Bone marrow (tissue), 2 donors: ENCODE results near the gene DGKG.

ENCODE experiments used
- DNase-seq, 2 donors: peaks; one replicate each; lab custom pipeline; 2025; lab: John Stamatoyannopoulos, UW

Gene DGKG

DNA sequence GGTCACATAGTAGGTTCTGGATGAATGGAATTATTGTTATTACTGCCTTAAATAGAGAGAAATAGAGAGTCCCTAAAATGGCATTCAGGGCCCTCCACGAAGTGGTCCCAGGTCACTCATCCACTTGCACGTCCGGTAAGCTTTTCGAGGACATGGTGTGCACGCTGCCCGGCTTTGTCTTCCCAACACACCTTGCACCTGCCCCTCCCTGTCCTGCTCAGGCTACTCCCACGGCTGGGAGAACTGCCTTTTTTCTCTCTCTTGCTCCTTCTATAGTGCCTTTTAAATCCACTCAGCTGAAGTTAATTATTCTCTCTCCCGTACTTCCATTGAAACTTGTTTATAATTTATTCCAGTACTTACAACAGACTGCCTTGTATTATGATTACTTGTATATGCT lies 5.6 kb upstream of the DGKG start:
- DNase-seq = no peak

DNA sequence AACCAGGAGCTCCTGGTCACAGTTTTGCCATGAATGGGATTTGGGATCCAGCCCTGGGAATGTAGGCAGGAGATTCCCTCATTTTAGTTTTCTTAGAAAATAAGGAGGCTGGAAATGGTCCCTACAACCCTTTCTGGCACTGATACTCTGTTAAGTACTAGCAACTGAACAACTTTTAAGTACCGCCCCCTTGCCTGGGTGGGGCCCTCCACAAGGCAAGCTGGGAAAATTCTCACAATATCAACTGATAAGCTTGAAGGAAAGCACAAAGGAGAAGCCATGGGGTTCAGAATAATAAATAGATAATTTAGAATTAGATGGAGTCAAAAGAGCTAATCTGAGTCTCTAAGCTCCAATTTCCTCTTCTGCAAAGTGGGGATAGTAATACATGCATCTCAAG lies 4.2 kb upstream of the DGKG start:
- no peak for DNase-seq

DNA sequence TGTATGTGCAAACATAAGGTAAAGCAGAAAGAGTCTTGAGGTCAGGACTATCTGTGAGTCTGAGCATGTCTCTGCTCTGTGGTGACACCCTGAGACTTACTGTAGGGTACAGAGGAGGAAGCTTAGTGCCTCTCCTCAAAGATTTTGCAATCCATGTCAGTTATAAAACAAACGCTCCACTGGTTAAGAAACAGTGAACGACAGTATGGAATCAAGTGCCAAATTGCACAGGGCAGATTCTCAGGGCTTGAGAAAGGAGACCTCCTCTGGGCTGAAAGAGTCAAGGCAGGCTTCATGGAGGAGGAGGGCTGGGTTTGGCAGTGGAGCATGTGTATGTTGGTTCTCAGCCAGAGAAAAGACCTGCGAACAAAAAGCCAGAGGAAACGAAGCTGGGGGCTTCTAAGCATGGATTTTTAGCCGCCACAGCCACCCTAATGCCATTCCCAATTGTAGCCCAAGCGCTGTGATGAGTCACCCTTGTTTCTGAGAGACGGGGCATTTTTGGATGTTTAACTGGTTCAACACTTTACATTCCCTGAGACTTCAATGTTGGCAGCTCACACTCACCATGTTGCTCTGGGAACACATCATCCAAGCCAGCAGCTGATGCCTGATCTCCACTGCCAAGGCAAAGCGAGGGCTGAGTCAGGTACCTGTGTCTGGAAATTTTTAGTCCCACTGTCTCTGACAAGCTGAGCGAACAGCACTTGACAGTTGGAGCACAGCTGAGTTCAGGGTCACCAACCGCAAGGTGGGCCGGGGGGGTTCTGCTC lies 3.4 kb upstream of the DGKG start:
- no peak for DNase-seq

DNA sequence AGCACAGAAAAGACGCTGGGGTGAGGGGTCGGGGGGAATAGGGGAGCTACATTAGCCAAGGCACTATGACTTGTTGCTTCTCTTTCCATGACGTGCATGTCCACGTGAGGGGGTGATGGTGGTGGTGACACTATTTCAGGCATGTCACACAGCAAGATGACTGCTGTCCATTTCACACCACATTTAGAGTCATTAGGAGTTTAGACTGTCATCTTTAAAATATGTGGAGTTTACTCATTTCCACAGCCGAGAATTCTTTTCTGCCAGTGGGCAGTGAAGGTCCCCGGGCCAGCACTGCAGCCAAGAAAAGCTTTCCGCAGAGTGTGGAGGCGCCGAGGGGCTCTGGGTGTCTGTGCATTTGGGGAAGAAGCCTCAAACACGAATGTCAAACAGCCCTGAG lies 954 bp upstream of the DGKG start:
- no peak for DNase-seq

DNA sequence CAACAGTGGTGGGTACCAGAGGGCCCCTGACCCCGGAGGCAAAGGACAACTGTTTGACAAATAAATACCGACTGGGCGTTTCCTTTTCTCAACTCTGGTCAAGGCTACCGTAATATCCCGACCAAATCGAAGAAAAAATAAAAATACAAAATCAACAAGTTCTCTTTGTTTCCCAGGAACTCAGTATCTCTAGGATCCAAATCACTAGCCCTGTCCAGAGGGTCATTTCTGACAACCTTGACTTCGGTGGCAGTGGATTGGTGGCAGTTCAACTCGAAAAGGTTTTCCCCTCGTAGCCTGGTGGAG lies 456 bp upstream of the DGKG start:
- DNase-seq = no peak

DNA sequence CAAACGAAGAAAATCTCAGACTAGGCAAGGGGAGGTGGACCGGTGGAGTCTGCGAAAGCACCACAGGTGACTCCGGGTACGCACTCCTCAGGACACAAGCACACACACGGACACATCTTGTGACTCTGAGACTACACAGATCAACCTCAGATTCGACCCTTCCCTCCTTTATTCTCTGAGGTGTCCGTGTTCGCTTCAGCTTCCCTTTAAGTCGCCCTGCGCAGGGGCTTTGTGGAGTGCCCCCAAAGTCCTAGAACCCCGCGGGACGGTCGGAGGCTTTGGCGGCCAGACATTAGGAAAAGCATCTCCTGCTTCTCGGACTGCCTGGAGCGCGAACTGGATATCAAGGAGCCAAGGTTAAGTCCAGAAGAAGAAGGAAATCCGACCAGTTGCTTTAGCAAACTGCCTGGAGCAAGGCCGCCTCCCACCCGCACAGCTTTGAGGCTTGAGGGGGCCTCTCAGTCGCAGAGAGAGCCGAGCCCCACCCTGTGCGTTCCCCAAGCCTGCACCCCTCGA lies 730 bp downstream of the DGKG start:
- DNase-seq = no peak

DNA sequence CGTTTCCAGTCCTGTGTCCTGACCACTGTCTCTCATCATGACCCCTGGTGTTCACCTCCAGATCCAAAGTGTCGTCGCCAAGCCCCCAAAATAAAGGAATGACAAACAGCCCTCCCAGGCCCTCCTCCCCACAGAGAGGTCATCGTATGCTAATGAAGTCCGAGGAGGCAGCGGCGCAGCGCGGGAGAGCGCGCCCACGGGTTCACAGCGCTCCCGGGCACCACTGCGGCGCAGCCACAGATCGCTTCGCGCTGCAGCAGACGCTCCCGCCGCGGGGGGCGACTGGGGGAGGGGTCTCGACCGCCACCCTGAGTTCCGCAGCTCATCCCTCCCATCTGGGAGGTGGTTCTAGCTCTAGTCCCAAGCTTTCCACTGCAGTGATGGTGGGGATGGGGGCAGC lies 1.3 kb downstream of the DGKG start:
- DNase-seq = peak in 1 of 2 donors; percentile 6

DNA sequence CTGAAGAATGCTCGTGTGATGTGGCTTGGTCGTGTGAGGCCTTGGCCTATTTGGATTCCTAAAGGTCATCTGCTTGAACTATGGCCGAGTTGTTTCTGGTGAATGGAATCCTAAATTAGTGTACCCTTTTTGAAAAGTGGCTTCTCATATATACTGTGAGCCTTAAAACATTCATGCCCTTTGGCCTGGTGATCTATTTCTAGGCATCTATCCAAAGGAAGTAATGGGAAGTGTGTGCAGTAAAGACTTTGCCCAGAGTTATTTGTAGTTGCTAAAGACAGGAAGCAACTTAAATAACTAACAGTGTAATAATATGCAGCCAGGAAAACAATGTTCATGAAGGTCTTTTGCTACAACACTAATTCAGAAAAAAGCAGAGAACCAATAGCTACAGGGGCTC lies 3.0 kb downstream of the DGKG start:
- no peak for DNase-seq

DNA sequence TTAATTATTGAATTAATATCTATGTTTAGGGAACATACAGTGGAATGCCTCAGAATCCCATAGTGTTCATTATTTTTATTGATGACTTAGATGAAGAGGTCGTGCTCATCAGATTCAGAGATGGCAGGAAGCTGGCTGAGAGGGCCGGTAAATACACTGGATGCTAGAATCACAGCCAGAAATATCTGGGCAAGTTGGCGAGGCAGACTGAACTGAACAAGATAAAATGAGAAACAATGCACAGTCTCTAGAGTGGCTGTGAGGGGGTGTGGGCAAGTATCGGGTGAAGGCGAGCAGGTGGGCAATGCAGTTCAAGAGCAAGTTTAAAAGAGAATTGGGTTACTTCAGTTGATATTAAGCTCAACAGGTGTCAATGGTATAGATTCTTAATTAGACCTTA lies 5.9 kb downstream of the DGKG start:
- DNase-seq = no peak

DNA sequence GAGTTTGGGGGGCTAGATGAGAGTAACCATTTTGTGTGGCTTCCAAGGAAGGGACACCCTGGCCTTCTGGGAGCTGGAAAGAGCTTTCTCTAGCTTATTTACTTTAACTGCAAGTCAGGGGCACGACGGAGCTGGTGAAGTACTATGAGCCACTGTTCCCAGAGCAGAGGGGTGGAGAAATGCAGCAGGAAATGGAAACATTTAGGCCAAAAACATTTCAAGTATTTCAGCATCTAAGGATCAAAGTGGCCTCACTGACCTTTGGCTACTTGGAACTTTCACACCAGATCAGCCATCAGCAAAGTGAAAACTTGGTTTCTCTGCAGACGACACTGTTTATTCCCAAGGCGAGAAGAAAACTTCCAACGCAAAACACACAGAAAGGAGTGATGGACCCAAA lies 7.9 kb downstream of the DGKG start:
- no peak for DNase-seq

DNA sequence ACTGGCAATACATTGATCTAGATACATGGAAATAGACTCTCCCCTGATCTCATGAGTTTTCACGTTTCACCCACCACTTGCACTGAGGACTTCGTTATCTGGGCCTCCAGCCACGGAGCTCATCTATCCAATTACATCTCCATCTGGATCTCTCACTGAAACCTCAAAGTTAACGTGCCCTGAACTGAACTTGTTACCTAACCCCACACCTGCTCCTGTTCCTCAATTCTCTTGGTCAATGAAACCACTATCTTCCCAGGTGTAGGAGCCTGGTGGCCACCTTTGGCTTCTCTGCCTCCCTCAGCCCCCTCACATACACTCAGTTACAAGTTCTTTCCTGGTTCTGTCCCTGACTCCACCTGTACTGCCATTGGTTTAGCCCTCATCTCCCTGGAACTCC lies 9.7 kb downstream of the DGKG start:
- DNase-seq = no peak

DNA sequence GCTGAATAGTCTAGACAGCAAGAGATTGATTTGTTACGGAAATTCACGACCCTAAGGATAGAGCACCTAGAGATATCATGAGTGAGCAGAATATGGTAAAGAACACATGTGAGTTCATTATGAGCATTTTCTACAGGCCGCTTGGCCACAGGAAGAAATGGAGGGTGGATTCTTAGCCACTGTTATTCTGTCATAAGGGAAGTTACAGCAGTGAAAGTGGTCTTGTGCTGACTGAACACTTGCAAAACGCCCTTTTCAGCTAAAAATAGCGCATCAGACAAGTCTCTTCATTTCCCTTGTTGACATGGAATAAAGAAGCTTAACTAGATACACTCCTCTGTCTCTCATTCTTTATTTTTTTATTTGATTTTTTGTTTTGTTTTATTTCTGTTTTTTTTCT lies 19.8 kb downstream of the DGKG start:
- DNase-seq = peak in 1 of 2 donors; percentile 61

DNA sequence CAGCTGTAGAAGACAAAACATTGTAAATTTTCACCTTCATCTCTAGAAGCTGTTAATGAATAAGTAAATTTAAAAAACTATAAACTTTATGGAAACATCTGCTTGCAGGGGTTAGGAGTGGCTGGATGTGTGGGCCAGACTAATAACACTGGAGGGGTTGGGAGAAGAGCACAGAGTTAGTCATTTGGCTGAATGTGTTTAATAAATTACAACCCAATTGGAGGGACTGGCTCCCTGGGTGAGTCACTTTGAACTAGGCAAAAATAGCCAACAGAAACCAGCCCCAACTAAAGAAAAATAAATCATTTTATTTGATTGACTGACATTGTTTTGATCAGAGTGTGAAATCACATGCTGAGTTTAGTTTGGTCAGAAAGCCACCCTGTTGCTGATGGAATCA lies 21.8 kb downstream of the DGKG start:
- DNase-seq = no peak

DNA sequence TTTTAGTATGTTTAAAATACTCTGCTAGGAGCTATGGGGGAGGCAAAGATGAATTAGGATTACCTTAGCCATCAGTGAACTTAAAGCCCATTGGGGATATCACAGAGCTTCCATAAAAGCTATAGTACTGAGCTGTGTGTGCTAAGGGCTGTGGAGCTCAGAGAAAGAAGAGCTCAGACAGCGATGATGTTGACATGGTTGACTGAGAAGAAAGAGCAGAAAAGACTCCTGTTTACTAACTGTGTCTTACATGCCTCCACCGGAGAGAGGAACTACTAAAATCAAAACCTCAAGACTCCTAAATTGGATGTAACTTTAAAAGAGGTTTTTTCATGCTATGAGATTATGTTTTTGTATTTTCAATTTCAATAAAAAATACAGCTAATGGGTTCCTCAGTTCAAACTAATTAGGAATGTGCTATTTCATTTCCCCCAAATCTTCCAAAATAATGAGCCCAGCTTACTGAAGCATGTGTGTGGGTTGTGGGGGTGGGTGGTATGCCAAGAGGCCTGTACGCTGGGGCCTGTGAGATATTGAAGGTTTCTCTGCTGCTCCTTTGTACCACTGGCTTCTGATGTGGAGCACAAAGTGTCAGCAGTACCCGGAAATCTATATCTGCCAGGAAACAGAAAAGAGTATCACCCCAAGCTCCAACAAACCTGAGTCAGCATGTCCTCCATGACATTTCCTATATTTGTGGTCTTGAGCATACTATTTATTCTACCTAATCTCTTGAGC lies 22.7 kb downstream of the DGKG start:
- DNase-seq = peak in 1 of 2 donors; percentile 9

DNA sequence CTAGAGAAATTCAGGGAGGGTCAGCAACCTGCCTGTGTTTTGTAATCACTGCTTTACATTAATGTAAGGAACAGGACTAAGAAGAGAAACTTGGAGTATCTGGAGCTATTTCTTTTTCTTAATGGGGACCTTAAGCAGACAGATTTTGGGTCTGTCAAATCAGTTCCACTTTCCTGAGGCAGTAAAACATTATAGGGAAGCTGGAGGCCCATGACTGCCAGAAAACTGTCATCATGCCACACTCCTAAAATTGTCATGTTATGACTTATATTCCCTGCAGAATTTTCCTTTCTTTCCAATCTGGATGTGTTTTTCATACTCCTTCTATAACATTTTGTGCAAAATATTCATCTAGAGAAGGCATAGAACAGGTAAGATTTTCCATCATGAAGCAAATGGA lies 28.8 kb downstream of the DGKG start:
- DNase-seq = no peak

DNA sequence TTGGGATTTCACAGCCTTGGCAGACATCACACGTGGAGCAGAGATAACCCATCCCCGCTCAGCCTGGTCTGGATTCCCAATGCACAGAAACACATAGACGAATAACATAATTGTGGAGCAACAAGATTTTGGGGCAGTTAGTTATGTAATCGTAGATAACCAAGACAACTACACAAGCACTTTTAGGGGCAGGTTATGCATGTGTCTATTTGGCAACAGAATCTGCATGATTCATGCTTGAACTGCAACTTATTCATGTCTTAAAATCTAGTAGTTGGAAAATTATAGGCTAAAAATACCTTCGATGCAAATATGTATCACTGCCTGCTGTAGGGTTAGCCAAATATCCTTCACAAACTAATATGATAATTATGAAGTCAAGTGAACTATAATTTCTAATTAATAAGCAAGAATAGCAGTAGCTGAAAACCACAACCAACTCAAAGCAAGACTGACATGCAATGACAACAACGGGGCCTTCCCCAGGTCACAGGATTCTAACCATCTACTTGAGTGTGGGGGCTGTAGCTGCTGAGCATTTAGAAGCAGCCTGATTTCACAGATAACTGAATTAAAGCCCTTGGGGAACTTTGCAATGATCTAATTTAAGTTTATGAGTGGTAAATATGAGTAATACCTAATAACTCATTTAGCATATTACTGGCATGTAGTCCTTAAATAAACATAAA lies 31.1 kb downstream of the DGKG start:
- DNase-seq = no peak

DNA sequence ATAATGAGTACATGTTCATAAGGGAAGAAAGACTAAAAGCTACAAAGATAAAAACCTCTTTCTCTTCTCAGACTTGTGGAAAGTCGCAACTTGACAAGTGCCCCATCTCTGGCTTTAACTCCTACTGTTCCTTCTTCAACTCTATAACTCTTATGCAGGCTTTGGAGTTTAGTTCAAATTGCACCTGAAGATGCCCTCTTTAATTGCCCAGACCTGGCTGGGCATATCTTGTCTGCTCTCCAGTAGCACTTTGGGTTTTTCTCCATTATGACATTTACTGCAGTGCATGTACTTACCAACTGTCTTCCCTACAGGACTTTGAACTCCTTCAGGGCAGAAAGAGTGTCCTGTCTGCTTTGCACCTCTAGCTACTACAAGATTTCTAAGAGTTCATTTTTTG lies 32.4 kb downstream of the DGKG start:
- no peak for DNase-seq

DNA sequence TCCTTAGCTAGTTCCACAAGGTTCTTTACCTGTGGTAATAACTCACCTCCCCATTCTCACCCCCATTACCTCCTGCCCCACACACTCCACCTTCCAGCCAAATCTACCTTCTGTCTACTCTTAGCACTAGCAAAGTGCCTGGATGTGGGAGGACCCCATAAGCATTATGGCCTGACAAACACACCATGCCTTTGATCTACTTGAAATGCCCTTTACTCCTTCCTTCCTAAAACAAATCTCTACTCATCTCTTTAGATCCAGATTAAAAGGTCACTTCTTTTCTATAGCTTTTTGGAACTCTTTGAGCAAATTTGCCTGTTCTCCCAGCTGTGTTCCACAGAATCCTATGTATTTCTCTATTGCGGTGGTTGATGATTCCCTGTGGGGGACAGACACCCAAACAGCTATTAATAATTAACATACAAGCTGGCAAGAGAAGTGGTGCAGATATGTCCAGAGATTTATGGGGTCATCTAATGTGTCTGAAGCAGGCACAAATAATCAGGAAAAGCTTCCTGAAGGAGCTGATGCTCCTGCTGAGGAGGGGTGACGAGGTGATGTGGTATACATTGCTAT lies 34.0 kb downstream of the DGKG start:
- no peak for DNase-seq

DNA sequence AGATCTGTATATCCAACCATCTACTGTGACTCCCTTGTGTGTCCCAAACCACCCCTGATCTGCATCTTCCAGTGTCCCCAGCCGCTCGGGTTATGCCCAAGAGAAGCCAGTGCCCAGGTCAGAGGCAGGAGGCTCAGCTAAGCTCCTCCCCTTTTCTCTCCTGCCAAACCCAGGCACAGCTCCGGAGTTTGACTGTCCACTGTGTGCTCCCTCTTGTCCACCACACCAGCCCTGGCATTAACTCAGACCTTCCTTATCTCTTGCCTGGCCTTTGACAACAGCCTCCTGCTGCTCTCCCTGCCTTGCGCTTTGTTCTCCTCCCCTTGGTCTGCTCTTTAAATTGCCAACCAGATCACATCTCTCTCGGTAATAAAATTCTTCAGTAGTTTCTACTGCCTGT lies 39.3 kb downstream of the DGKG start:
- no peak for DNase-seq

DNA sequence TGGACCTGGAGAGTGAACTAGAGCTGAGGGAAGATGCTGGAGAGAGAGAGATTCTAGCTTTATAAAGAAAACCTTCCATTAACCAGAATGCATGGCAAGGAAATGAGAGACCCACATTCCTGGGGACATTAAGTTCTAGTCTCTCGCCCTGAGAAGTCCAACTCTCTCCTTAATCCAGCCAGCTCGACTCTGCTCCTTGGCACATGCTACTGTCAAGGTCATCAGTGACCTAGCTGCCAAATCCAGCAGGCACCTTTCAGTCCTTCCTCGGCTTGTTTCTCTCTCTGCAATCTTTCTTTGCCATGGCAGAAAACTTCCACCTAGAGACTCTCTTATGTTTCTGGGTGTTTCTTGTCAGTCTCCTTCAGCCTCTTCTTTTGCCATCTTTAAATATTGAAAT lies 40.3 kb downstream of the DGKG start:
- no peak for DNase-seq

DNA sequence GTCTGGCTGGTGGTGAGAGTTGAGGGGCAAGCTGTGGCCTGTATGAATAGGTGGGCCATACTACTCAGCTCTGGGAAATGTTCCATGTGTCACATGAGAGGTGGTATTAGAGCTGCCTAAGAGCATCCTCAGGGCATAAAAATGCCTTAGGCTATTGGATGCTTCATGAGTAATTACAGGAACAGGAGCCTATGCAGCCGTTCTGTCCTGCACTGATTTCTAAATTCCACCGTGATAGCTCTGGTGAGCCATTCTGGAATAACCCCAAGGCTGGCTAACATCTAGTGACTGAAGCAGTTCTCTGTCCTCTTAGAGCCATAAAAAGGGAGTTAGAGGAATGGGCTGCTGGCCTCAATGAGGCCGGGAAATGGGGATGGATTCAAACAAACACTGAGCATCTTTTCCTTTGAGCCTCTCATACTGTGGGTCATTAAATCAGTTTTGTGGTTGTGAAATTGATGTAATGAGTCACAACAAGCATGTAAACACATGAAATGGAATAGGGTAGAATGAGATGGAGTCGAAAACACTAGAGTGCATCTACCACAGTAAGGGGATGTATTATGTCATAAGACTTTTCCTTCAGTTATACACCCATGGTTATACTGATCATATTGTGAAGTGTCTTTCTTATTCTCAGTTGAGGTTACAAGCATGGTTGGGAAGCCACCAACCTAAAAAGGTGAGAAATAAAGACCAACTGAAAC lies 41.0 kb downstream of the DGKG start:
- DNase-seq = no peak

DNA sequence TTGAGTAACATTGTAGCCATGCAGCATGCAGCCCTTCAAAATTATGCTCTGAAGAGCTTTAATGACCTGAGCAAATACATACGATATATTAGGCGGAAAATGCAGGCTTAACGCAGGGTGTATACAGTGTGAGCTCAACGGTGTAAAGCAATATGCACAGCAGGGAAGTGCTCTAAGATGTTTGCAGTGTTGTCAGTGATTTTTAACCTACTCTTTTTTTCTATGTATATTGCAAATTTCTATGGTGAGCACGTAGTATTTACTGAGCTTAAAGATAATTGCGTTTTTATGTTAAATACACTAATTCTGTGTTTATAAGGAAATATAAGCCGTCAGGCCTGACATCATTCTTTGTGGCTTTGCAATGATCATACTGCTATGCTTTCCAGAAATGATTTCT lies 42.1 kb downstream of the DGKG start:
- no peak for DNase-seq
